Left cardiac atrium (tissue), 4 donors: ENCODE measurements around the gene HOPX. TPM values are rescaled to one million over a fixed set of nuclear protein-coding genes. Genes with fewer than 3 reads are reported as not detected.
"Not testable (repeated sequence)": the region's sequence is repeated elsewhere in the genome, so short reads cannot be mapped to it uniquely, and the experiment has no call there.

Source experiments
- ATAC-seq, 2 donors: fragments of 200-7000 bp; cut with Tn5 transposase; one replicate each; pipeline ENCODE4 v1.9.1; 2020; ENCODE audit warnings: mild to moderate bottlenecking in 2 of 2, moderate library complexity in 2 of 2
- DNase-seq: peaks from one replicate; pipeline ENCODE4 v3.0.0-alpha.2; 2020
- intact Hi-C, 2 donors: fragments of 100-400 bp; cut with DNase I; formaldehyde crosslinking; loops; one replicate each; pipeline versions ENCODE4 v1.14.1 to v1.15.1; 2022 to 2023
- total RNA-seq, 2 donors: library from RNA; stranded (reverse); fragmentation: NEBNext Ultra II Directional; extraction: Animal tissue kit (Norgen Biotek cat#: 25700); gene quantifications; one replicate each; pipeline ENCODE4 v1.2.1, GENCODE V29; 2021
- donor health status: DM: no; HTN: yes; CAD: no.
- donor health status: DM: no; HTN: yes; CAD: no; lungs with severe emphysema.
- donor health status: DM: yes; HTN: yes; CAD: no.
- donor health status: Dilated cardiomyopathy.

HOPX gene
- total RNA-seq, 2 donors from 2014 or later: 9.6 to 17.1 TPM

DNA sequence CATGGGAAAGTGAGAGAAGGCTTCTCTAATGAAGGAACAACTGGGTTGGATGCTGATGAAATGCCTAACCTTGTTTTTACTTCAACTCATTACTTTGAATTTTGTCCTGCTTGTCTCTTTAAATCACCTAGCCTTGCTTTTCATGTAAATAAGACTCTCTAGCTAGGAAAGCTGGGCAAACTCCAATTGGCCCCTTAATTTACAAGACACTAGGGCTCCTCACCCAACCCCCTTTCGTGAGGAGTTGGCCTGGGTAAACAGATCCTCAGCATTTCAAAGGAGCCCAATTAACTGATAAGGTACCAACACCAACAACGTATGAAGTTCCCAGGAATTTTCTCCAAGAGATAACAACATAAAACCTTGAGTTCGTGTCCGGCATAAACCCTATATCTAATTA is 75.6 kb downstream of the HOPX start:
- intact Hi-C loops, DNase-seq, ATAC-seq: not testable (repeated sequence)

DNA sequence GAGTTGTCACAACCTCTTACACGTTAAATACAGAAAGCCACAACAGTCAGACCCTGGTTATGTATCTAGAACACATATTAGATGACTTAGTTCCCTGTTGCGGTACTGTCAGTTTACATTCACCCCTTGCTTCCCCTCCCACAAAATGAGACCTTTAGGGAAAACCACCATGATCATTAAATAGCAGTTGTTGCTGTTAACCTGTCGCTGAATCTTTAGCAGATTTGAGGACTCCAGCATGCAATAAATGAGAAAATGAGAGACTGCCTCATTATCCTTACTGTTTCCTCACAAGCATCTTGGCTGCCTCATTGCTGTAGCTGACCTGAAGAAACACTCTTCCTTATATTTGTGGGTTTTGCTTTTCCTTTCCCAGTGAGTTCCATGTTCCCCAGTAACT is 77.8 kb downstream of the HOPX start:
- intact Hi-C loops: no loop called here
- ATAC-seq: no peak

More for the DNA sequence above, 77.8 kb downstream of the HOPX start:
- DNase-seq: no peak

Other genes starting within 250 kb of the HOPX start
- 1 to 10 TPM; 3.9 to 5.5 TPM for gene PPAT, start 245.7 kb downstream of the HOPX start, total RNA-seq
- gene PAICS, start 245.0 kb downstream of the HOPX start, total RNA-seq: 10 to 100 TPM; 21.8 to 34.6 TPM
- gene SRP72, start 213.7 kb downstream of the HOPX start, total RNA-seq: 10 to 100 TPM; 38.9 to 56.7 TPM
- gene ARL9, start 175.5 kb downstream of the HOPX start, total RNA-seq: not detected
- gene SPINK2, start 140.4 kb upstream of the HOPX start, total RNA-seq: 1 to 10 TPM in 1 of 2 donors, under 1 TPM in 1; 0.47 to 3.2 TPM
- 10 to 100 TPM; 26.2 to 27.9 TPM for gene REST, start 226.6 kb upstream of the HOPX start, total RNA-seq